Measurements from ENCODE around the gene BCL2L15. TPM values are rescaled to one million over a fixed set of nuclear protein-coding genes. Genes with fewer than 3 reads are reported as not detected.

The BCL2L15 gene
- total RNA-seq, 1 donor from 2014 or later, result 0.06 TPM

- no peak overlapping the region for H3K4me3 ChIP-seq (ENCODE audit: low read depth, low read length)
- no peak for DNase-seq (ENCODE audit: low read depth)
- TF ChIP-seq CTCF (conservative IDR thresholded peaks at IDR 0.05; ENCODE audit: low read depth, low read length), result no peak
Observed at GRCh38 chr1:113860891-113861290, 26.5 kb downstream of the BCL2L15 start.

GRCh38 chr1:113859478-113860175 is 27.8 kb downstream of the BCL2L15 start:
- TF ChIP-seq CTCF (conservative IDR thresholded peaks at IDR 0.05; ENCODE audit: low read depth, low read length), result no peak
- DNase-seq (ENCODE audit: low read depth), result no peak
- H3K4me3 ChIP-seq (ENCODE audit: low read depth, low read length), result no peak overlapping the region

- no peak for TF ChIP-seq CTCF (conservative IDR thresholded peaks at IDR 0.05; ENCODE audit: low read depth, low read length)
- H3K4me3 ChIP-seq (ENCODE audit: low read depth, low read length), result no peak overlapping the region
- no peak for DNase-seq (ENCODE audit: low read depth)
Observed at GRCh38 chr1:113858982-113859381, 28.4 kb downstream of the BCL2L15 start.

GRCh38 chr1:113858418-113858817 is 29.0 kb downstream of the BCL2L15 start:
- no peak for DNase-seq (ENCODE audit: low read depth)
- TF ChIP-seq CTCF (conservative IDR thresholded peaks at IDR 0.05; ENCODE audit: low read depth, low read length), result no peak
- no peak overlapping the region for H3K4me3 ChIP-seq (ENCODE audit: low read depth, low read length)

GRCh38 chr1:113857776-113858175 is 29.6 kb downstream of the BCL2L15 start:
- no peak overlapping the region for H3K4me3 ChIP-seq (ENCODE audit: low read depth, low read length)
- no peak for TF ChIP-seq CTCF (conservative IDR thresholded peaks at IDR 0.05; ENCODE audit: low read depth, low read length)
- no peak for DNase-seq (ENCODE audit: low read depth)

GRCh38 chr1:113856401-113856790 is 31.0 kb downstream of the BCL2L15 start:
- DNase-seq (ENCODE audit: low read depth), result no peak
- no peak for TF ChIP-seq CTCF (conservative IDR thresholded peaks at IDR 0.05; ENCODE audit: low read depth, low read length)
- H3K4me3 ChIP-seq (ENCODE audit: low read depth, low read length), result no peak overlapping the region
